Measurements from ENCODE around the gene DNAH3. TPM values are rescaled to one million over a fixed set of nuclear protein-coding genes. Genes with fewer than 3 reads are reported as not detected.

Gene DNAH3
- total RNA-seq, 1 experiment from 2014 or later = 0.57 TPM

- TF ChIP-seq ZNF281 (CRISPR knock-in tag; IDR thresholded peaks at IDR 0.05) (no peak), FOXJ3 (CRISPR knock-in tag; IDR thresholded peaks at IDR 0.05; ENCODE audit: borderline replicate concordance) (no peak), TEAD1 (CRISPR knock-in tag; IDR thresholded peaks at IDR 0.05) (no peak), PRDM15 (CRISPR knock-in tag; IDR thresholded peaks at IDR 0.05) (no peak)
Measured at GRCh38 chr16:20941636-20941926, 209.1 kb downstream of the DNAH3 start (continued).

- Mint-ChIP-seq H3K27ac (no peak overlapping the region), H3K4me3 (no peak overlapping the region), H3K27me3 (ENCODE audit: low read depth) (no peaks in the 10 kb centered on the region), H3K36me3 (no peaks in the 10 kb centered on the region), H3K4me1 (peaks cover 15% of the 10 kb centered on the region), H3K9me3 (no peaks in the 10 kb centered on the region)
- POLR2A ChIA-PET = no interaction called here
- DNase-seq (ENCODE audit: low spot score) = no peak
- no peak for TF ChIP-seq E2F4 (CRISPR knock-in tag; IDR thresholded peaks at IDR 0.05; ENCODE audit: borderline replicate concordance, low read depth)
- TF ChIP-seq JUN (CRISPR knock-in tag; IDR thresholded peaks at IDR 0.05) = no peak
- TF ChIP-seq IRF2 (CRISPR knock-in tag; IDR thresholded peaks at IDR 0.05; ENCODE audit: borderline replicate concordance, low read depth) = no peak
- TF ChIP-seq ZNF219 (CRISPR knock-in tag; IDR thresholded peaks at IDR 0.05; ENCODE audit: borderline replicate concordance) = no peak
- no peak for ATAC-seq
- CTCF ChIA-PET = interaction anchor here (0.6 to 1.2 kb wide), 3 partner anchors 61 to 289 kb away, joined by 3 read pairs; no protein-coding TSS in a partner anchor
Measured at GRCh38 chr16:20940871-20941635, 209.6 kb downstream of the DNAH3 start.

GRCh38 chr16:20939611-20940010 lies 211.0 kb downstream of the DNAH3 start:
- Mint-ChIP-seq H3K36me3 (no peaks in the 10 kb centered on the region), H3K9me3 (no peaks in the 10 kb centered on the region), H3K27me3 (ENCODE audit: low read depth) (no peaks in the 10 kb centered on the region), H3K4me1 (peaks cover 6% of the 10 kb centered on the region; the same call in 1 of the 2 replicates), H3K4me3 (no peak overlapping the region), H3K27ac (no peak overlapping the region)
- DNase-seq (ENCODE audit: low spot score) = no peak
- no peak for ATAC-seq
- TF ChIP-seq CBFB (CRISPR knock-in tag; IDR thresholded peaks at IDR 0.05; ENCODE audit: low read depth) (no peak), HMGA2 (CRISPR knock-in tag; IDR thresholded peaks at IDR 0.05) (no peak), CREM (CRISPR knock-in tag; IDR thresholded peaks at IDR 0.05) (no peak), NR2C2 (CRISPR knock-in tag; IDR thresholded peaks at IDR 0.05) (no peak), MAX (CRISPR knock-in tag; IDR thresholded peaks at IDR 0.05) (no peak), ZBTB43 (CRISPR knock-in tag; IDR thresholded peaks at IDR 0.05) (no peak)
- POLR2A ChIA-PET = no interaction called here
- CTCF ChIA-PET = interaction anchor here (2.1 kb wide), 1 partner anchor 62 kb away, joined by 5 read pairs; no protein-coding TSS in a partner anchor
